MM.1S (cell line): ENCODE data around the gene CFAP65.

ENCODE experiments used
- EZH2 ChIP-seq: fragments of 300-600 bp; sonication (generic); optimal IDR thresholded peaks from 2 replicates; pipeline ENCODE3; 2017; ENCODE audit warnings: low read depth, mild to moderate bottlenecking, antibody characterized with exemption, low read length, mixed read lengths
- TF ChIP-seq, protein P1 (sequence below): fragments of 300-600 bp; sonication (generic); IDR thresholded peaks from 2 replicates; pipeline ENCODE4 v1.5.1; 2016; ENCODE audit warnings: antibody characterized with exemption, low read length, mixed read lengths

DNA sequence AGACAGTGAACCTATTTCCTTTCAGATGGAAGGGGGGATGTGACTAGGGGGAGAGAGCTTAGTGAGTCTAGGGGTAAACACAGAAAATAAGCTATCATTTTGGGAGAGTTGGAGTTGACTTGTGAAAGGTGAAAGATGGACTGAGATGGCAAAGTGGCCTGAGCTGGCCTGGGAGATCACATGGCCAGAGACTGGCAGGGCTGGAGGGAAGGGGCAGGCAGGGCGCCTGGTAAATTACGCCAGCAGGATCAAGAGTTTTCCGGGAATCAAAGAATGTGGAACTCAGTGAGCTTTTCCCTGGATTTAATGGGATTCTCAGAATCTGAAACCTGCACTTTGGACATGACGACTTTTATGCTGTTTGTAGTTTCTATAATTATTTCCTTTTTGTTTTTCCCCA lies 841 bp upstream of the CFAP65 start:
- TF ChIP-seq, protein P1, sequence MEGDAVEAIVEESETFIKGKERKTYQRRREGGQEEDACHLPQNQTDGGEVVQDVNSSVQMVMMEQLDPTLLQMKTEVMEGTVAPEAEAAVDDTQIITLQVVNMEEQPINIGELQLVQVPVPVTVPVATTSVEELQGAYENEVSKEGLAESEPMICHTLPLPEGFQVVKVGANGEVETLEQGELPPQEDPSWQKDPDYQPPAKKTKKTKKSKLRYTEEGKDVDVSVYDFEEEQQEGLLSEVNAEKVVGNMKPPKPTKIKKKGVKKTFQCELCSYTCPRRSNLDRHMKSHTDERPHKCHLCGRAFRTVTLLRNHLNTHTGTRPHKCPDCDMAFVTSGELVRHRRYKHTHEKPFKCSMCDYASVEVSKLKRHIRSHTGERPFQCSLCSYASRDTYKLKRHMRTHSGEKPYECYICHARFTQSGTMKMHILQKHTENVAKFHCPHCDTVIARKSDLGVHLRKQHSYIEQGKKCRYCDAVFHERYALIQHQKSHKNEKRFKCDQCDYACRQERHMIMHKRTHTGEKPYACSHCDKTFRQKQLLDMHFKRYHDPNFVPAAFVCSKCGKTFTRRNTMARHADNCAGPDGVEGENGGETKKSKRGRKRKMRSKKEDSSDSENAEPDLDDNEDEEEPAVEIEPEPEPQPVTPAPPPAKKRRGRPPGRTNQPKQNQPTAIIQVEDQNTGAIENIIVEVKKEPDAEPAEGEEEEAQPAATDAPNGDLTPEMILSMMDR = no peak
- no peak for TF ChIP-seq EZH2
